ENCODE results near the gene EEF1AKMT1.
"Not testable (repeated sequence)": the region's sequence is repeated elsewhere in the genome, so short reads cannot be mapped to it uniquely, and the experiment has no call there.

EEF1AKMT1 gene

DNA sequence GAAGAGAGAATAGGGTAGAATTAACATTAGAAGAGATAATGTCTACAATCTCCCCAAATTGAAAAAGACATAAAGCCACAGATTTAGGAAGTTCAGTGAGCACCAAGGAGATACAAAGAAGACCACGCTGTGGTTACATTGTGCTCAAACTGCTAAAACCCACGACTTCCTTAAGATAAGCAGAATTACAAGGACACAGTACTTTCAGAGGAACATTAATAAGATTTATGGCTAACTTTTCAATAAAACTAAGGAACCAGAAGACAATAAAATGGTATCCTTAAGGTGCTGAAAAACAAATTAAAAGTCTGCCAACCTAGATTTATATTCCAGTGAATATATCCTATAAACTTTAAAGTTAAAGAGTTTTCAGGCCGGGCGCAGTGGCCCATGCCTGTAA, 77.7 kb downstream of the EEF1AKMT1 start:
- no peak for DNase-seq (ENCODE audit: low read depth, low spot score)

DNA sequence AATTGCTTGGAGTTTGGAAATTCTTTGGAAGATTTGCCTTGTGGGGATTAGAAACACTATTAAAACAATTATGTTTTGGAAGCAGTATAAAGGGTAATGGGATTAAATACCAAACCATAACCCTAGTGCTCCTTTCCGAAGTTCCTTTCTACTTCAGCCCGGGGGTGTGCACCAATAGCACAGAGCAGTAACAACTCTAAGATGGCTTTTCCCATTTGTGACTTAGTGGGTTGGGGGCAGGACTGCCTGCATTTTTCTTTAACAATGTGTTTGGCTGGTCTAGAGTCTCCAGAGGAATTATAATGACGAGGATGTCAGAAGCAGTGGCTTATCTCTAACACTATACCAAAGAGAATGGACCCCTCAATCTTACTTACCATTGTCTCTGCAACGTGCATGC, 82.1 kb downstream of the EEF1AKMT1 start:
- DNase-seq (ENCODE audit: low read depth, low spot score): no peak

DNA sequence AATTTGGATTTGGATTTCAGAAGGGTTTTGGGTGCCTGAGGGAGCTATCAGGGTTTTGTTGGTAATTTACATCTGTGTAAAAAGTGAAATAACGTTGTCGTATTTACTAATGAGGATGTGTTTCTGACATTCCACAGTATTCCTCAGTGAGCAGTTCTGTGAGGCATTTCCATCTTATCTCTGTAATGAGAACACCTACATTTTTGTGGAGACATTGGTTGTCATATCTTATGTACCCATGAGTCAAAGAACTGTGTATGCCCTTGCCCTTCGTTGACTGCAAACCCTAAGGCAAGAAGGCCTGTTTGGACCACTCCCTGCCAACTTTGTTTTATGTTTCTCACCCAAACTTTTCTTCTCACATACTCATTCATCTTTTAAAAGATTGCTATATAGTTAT, 84.5 kb downstream of the EEF1AKMT1 start:
- no peak for DNase-seq (ENCODE audit: low read depth, low spot score)

- no peak for DNase-seq (ENCODE audit: low read depth, low spot score)
Measured at GRCh38 chr13:20686863-20687579, 86.7 kb downstream of the EEF1AKMT1 start.

DNA sequence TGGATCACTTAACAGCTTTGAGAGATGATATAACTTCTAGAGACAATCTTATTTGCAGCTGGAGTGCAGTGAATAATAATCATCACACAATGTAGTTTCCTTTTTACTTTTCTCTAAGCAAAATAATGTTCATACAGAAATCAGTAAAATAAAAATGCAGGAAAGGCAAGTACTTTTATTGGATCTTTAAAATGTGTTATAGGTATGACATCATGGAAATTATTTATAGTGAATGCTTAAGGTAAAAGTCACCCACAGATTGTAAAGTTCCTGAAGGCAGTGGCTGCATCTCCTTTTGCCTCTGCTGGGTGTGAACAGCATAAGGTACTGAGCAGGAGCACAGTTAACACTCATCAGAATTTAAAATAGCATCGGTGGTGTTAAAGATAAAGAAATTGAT, 87.6 kb downstream of the EEF1AKMT1 start:
- DNase-seq (ENCODE audit: low read depth, low spot score): no peak

DNA sequence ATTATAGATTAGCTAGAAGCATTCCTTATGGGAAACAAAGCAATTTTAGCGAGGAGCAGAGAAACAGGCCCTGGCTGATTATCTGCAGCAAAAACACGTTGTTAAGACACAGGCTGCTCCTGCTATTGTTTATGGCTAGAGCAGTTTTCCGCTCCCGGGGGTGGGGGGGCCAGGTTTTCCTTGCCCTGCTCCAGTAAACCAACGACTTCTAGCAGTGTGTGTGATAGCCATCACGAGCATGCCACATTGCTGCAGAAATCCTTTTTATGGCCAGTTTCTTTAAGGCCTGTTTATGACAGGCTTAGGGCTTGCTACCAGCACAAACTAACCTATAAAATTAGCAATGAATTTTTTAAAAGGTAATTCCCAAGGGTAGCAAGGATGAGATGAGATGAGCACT, 88.7 kb downstream of the EEF1AKMT1 start:
- no peak for DNase-seq (ENCODE audit: low read depth, low spot score)

- DNase-seq (ENCODE audit: low read depth, low spot score): no peak
Measured at GRCh38 chr13:20684546-20684945, 89.2 kb downstream of the EEF1AKMT1 start.

DNA sequence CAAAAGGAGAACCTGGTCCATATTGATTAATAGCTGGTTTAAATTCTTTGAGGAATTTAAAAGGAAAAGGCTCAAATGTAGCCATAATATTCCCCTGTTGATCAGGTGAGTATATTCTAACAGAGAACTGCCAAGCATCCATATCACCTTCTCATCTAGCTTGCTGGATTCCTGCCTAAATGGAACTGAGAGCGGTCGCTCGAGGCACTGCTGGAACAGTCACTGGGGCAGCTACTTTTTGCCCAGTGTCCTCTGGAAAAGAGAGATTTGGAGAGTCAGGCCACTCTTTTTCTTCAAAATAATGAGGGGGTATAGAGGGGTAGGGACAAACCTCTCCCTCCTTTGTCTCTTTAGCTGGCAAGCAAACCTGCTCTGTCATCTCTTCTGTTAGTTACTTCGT, 89.7 kb downstream of the EEF1AKMT1 start:
- no peak for DNase-seq (ENCODE audit: low read depth, low spot score)

DNA sequence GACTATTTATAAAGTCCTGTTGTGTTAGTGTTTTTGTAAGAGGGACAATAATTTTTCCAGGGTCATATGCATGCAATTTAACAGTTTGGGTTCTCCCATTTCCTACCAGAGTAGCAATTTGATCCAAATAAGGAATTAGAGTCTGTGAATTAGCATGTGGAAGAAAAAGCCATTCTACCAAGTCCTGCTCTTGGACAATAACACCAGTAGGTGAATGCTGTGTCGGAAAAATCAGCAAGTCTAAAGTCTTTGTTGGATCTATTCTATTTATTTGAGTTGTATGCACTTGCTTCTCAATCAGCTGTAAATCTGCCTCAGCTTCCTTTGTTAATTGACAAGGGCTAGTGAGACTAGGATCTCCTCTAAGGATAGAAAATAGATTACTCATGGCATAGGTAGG, 91.7 kb downstream of the EEF1AKMT1 start:
- no peak for DNase-seq (ENCODE audit: low read depth, low spot score)

GRCh38 chr13:20681481-20681880, 92.3 kb downstream of the EEF1AKMT1 start:
- DNase-seq (ENCODE audit: low read depth, low spot score): not testable (repeated sequence)

- no peak for DNase-seq (ENCODE audit: low read depth, low spot score)
Measured at GRCh38 chr13:20680416-20681080, 93.2 kb downstream of the EEF1AKMT1 start.

- DNase-seq (ENCODE audit: low read depth, low spot score): no peak
Measured at GRCh38 chr13:20679879-20680278, 93.9 kb downstream of the EEF1AKMT1 start.
